Suprapubic skin (tissue), 3 donors: ENCODE results near the gene MEOX2.

Experiments
- POLR2A ChIP-seq, 2 donors: fragments of 450-650 bp; IDR thresholded peaks; one replicate each; pipeline ENCODE4 v1.6.1; 2017; ENCODE audit warnings: antibody characterized with exemption in 2 of 2, mild to moderate bottlenecking in 2 of 2, moderate library complexity in 2 of 2
- TF ChIP-seq, protein P1 (sequence below), 2 donors: fragments of 200-600 bp in 1 of 2; fragments of 450-650 bp in 1 of 2; sonication (generic) in 1 of 2; IDR thresholded peaks; one replicate each; pipeline ENCODE4 v1.5.1; 2016 to 2019; ENCODE audit warnings: antibody characterized with exemption in 2 of 2, mild to moderate bottlenecking in 1 of 2, moderate library complexity in 1 of 2

DNA sequence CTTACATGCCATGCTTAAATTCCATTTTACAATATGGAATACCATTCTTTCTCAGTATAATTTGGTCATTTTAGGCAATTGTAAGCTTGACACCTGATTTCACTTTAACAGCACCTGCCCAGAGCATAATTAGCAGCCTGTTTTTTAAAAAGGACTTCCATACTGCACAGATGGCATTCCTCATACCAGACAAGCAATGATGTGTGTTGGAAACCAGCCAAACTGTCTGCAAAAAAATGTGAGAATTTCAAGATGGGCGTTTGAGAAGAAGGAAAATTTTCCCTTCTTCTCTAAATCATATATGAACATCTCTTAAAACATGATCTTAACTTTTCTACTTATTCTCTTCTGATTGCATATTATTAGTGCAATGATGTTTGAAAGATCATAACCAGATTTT, 84.2 kb downstream of the MEOX2 start:
- TF ChIP-seq, protein P1, sequence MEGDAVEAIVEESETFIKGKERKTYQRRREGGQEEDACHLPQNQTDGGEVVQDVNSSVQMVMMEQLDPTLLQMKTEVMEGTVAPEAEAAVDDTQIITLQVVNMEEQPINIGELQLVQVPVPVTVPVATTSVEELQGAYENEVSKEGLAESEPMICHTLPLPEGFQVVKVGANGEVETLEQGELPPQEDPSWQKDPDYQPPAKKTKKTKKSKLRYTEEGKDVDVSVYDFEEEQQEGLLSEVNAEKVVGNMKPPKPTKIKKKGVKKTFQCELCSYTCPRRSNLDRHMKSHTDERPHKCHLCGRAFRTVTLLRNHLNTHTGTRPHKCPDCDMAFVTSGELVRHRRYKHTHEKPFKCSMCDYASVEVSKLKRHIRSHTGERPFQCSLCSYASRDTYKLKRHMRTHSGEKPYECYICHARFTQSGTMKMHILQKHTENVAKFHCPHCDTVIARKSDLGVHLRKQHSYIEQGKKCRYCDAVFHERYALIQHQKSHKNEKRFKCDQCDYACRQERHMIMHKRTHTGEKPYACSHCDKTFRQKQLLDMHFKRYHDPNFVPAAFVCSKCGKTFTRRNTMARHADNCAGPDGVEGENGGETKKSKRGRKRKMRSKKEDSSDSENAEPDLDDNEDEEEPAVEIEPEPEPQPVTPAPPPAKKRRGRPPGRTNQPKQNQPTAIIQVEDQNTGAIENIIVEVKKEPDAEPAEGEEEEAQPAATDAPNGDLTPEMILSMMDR (IDR thresholded peaks at IDR 0.05): no peak
- TF ChIP-seq POLR2A (IDR thresholded peaks at IDR 0.05): no peak
